IPS DF 6.9 (cell line): ENCODE results near the gene ARL2BP.

Experiments
- DNase-seq: peaks from one replicate; pipeline ENCODE4 v3.0.0-alpha.2; 2013; ENCODE audit warnings: low read depth, low spot score
- H3K27ac ChIP-seq: one replicate; pipeline ENCODE4 v1.5.1; 2013; ENCODE audit warnings: low read length, control low read depth
- H3K27me3 ChIP-seq: 2 replicates; pipeline ENCODE4 v1.6.1; 2013; ENCODE audit warnings: mild to moderate bottlenecking, low read length; ENCODE audit not compliant: control insufficient read depth, insufficient read depth
- H3K36me3 ChIP-seq: 2 replicates; pipeline ENCODE4 v1.6.1; 2013; ENCODE audit warnings: low read length; ENCODE audit not compliant: control insufficient read depth, insufficient read depth
- H3K4me1 ChIP-seq: 2 replicates; pipeline ENCODE4 v1.6.1; 2013; ENCODE audit warnings: low read length; ENCODE audit not compliant: control insufficient read depth, insufficient read depth
- H3K4me3 ChIP-seq: 2 replicates; pipeline ENCODE4 v1.5.1; 2013; ENCODE audit warnings: mild to moderate bottlenecking, low read length
- H3K9me3 ChIP-seq: 2 replicates; pipeline ENCODE4 v1.6.1; 2013; ENCODE audit warnings: low read length, inconsistent platforms; ENCODE audit not compliant: control insufficient read depth, insufficient read depth
- WGBS: extraction: QIAGEN DNeasy Blood & Tissue Kit; methylation state at CpG from one replicate; pipeline ENCODE4 v1.1.7; 2013; ENCODE audit warnings: mixed read lengths, missing lambda C conversion rate; ENCODE audit not compliant: insufficient read length, insufficient coverage; 5-methylcytosine and 5-hydroxymethylcytosine counted together

The ARL2BP gene

GRCh38 chr16:57281791-57282190, 36.7 kb downstream of the ARL2BP start:
- H3K4me1 ChIP-seq, result peaks cover 2% of the 10 kb centered on the region; the same call in 1 of the 2 replicates
- H3K9me3 ChIP-seq, result no peaks in the 10 kb centered on the region
- H3K27ac ChIP-seq, result no peak overlapping the region
- DNase-seq, result no peak
- H3K4me3 ChIP-seq, result no peak overlapping the region
- no peaks in the 10 kb centered on the region for H3K36me3 ChIP-seq
- H3K27me3 ChIP-seq, result peaks cover 13% of the 10 kb centered on the region; the same call in 1 of the 2 replicates
- WGBS, result no CpG with 5 or more reads among the region's 3 CpGs

DNA sequence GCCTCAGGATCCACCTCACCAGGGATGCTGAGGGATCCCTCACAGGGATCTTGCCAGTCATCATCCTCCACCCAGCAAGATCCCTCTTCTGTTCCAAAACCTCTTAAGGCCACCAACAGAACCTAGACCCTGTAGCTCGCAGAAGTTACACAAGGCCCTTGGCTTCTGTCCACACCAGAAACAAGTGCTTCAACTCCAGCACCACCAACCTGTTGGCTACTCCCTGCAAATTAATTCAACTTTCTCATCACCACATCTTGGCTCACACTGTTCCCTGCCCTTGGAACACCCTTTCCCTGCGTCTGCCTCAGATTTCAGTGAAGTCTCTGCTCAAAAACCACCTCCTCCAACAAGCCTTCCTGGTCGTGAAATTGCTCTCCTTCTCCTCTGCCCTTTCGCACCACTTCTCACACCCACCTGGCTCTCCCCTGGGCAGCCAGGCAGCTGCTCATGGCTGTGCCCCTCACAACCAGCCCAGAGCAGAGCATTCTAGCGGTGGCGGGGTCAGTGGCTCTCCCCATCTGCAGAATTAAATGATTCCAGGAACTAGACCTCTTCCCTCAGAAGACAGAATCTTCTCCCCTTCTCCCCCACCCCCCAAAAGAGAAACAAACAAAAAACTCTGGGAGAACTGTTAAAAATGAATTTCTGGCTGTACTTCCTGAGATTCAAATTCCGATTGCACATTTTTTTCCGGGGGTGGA, 37.6 kb downstream of the ARL2BP start:
- no peaks in the 10 kb centered on the region; the same call in 1 of the 2 replicates for H3K4me1 ChIP-seq
- DNase-seq, result no peak

DNA sequence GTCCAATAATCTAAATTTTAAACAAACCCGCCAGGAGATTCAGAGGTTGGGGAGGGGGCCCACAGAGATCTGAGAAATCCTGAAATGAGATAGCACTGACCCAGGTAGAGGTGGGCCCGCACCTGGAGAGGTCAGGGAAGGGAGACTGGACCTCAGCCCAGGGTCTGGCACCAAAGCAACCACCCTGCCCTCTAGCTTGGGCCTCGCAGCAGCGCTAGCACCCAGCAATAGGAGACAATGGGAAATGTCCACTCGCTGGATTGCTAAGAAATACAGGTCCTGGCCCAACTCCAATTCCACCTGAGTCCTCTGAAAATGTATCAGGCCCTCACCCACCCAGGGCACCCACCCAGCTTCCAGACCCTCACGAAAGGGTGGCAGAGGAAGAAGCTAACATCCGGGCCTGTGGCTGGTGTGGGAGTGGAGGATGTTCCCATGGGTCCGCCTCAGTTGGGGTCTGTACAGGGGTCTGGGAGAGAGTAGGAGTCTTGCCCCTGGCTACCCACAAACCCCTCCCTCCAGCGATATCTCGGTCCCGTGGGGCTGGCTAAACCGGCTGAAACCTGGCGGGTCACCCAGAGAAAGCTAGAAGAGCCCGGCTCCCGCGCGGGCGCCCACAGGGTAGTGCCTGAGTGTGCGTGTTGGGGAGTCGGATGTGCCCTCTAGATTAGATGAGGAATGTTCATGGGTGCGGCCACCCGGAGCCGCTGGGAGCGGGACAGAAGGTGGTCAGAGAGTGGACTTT, 38.3 kb downstream of the ARL2BP start:
- H3K9me3 ChIP-seq, result no peaks in the 10 kb centered on the region
- H3K27ac ChIP-seq, result no peak overlapping the region
- no CpG with 5 or more reads among the region's 24 CpGs for WGBS
- DNase-seq, result no peak
- H3K4me1 ChIP-seq, result no peaks in the 10 kb centered on the region; the same call in 1 of the 2 replicates
- peaks cover 13% of the 10 kb centered on the region; the same call in 1 of the 2 replicates for H3K27me3 ChIP-seq
- no peaks in the 10 kb centered on the region for H3K36me3 ChIP-seq
- H3K4me3 ChIP-seq, result peak overlapping the region; percentile 79; the same call in 1 of the 2 replicates

More for the DNA sequence above, 37.6 kb downstream of the ARL2BP start:
- no peaks in the 10 kb centered on the region for H3K9me3 ChIP-seq
- H3K4me3 ChIP-seq, result no peak overlapping the region
- no peaks in the 10 kb centered on the region for H3K36me3 ChIP-seq
- H3K27ac ChIP-seq, result no peak overlapping the region
- WGBS, result no CpG with 5 or more reads among the region's 8 CpGs
- peaks cover 13% of the 10 kb centered on the region; the same call in 1 of the 2 replicates for H3K27me3 ChIP-seq

DNA sequence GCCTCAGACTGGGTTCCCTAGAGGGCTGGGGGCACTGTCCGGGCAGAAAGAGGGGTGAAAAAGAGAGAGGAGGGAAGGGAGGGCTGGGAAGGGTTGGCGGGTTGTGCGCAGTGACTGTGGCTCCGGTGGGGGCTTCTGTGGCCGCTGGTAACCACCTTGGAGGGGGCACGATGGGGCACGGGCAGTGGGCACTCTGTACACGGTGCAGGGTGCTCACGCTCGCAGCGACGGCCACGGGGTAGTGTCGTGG, 38.8 kb downstream of the ARL2BP start:
- Histone ChIP-seq H3K27me3 (peaks cover 13% of the 10 kb centered on the region; the same call in 1 of the 2 replicates), H3K4me1 (no peaks in the 10 kb centered on the region; the same call in 1 of the 2 replicates), H3K27ac (no peak overlapping the region), H3K36me3 (no peaks in the 10 kb centered on the region), H3K9me3 (no peaks in the 10 kb centered on the region), H3K4me3 (peak overlapping the region; percentile 79; the same call in 1 of the 2 replicates)
- WGBS, result no CpG with 5 or more reads among the region's 14 CpGs
- DNase-seq, result no peak

DNA sequence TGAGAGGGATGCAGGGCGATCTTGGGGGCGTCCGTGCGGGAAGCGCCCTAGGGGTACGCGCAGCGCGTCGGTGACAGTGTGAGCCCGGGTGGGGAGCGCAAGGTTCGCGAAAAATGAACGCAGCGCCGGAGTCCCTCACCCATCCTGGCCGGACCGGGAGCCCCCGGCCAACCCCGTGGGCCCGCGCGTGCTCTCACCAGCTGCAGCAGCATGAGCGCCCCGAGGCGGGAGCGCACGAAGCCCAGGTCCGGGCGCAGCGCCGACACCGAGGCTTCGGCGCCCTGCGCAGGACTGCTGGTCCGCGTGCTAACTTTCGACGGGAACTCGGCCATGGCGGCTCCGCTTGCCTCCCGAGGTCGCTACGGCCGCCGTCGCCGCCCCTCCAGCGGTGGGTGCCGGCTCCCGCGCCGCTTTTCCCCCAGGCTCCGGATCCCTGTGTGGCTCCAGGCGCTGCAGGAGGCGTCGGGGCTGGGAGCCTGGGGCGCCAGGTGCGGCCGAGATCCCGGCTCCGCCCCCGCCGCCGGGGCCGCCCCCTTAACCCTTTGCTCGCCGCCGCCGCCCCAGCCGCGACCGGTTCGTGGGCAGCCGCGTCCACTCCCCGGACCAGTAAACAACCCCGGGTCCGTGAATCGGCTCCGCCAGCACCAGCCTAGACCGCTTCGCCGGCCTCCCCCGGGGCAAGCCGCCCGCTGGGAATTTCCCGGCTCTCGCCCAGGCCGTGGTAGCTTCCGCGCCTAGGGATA, 39.3 kb downstream of the ARL2BP start, which contains the start of gene PLLP:
TSS of gene PLLP (minus strand) at position 464 of the 743 bp plus-strand sequence. CDS start at position 332, 132 bp downstream.
- Histone ChIP-seq H3K9me3 (no peaks in the 10 kb centered on the region), H3K4me1 (no peaks in the 10 kb centered on the region; the same call in 1 of the 2 replicates), H3K4me3 (peak within 1 kb of the TSS; percentile 79), H3K27ac (no peak within 1 kb of the TSS), H3K27me3 (peaks cover 13% of the 10 kb centered on the region; the same call in 1 of the 2 replicates), H3K36me3 (no peaks in the 10 kb centered on the region)
- no CpG with 5 or more reads among the region's 95 CpGs for WGBS
- DNase-seq, result no peak

DNA sequence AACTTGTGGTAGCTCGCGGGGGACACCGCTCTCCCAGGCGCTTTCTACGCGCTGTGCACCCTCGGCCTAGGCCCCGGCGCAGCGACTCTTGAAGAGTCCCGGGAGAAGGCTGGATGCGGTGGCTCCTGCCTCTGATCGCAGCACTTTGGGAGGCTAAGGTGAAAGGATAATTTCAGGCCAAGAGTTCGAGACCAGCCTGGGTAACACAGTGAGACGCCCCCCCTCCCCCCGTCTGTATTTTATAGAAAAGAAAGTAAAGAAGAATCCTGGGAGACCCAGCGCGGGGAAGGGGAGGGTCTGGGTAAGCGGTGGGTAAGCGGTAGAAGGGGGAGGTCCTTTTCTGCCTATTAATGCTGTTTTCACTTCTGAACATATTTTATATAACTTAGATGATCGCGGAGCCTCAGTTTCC, 39.9 kb downstream of the ARL2BP start:
- no CpG with 5 or more reads among the region's 22 CpGs for WGBS
- H3K9me3 ChIP-seq, result no peaks in the 10 kb centered on the region
- no peak for DNase-seq
- no peaks in the 10 kb centered on the region; the same call in 1 of the 2 replicates for H3K4me1 ChIP-seq
- H3K27ac ChIP-seq, result no peak overlapping the region
- peak overlapping the region; percentile 79 for H3K4me3 ChIP-seq
- peaks cover 13% of the 10 kb centered on the region; the same call in 1 of the 2 replicates for H3K27me3 ChIP-seq
- H3K36me3 ChIP-seq, result no peaks in the 10 kb centered on the region

- no CpG with 5 or more reads among the region's 5 CpGs for WGBS
- H3K4me1 ChIP-seq, result no peaks in the 10 kb centered on the region; the same call in 1 of the 2 replicates
- no peaks in the 10 kb centered on the region for H3K36me3 ChIP-seq
- no peaks in the 10 kb centered on the region for H3K9me3 ChIP-seq
- no peak for DNase-seq
- H3K27ac ChIP-seq, result no peak overlapping the region
- peaks cover 13% of the 10 kb centered on the region; the same call in 1 of the 2 replicates for H3K27me3 ChIP-seq
- H3K4me3 ChIP-seq, result peak overlapping the region; percentile 79; the same call in 1 of the 2 replicates
Measured at GRCh38 chr16:57285379-57285778, 40.3 kb downstream of the ARL2BP start.

DNA sequence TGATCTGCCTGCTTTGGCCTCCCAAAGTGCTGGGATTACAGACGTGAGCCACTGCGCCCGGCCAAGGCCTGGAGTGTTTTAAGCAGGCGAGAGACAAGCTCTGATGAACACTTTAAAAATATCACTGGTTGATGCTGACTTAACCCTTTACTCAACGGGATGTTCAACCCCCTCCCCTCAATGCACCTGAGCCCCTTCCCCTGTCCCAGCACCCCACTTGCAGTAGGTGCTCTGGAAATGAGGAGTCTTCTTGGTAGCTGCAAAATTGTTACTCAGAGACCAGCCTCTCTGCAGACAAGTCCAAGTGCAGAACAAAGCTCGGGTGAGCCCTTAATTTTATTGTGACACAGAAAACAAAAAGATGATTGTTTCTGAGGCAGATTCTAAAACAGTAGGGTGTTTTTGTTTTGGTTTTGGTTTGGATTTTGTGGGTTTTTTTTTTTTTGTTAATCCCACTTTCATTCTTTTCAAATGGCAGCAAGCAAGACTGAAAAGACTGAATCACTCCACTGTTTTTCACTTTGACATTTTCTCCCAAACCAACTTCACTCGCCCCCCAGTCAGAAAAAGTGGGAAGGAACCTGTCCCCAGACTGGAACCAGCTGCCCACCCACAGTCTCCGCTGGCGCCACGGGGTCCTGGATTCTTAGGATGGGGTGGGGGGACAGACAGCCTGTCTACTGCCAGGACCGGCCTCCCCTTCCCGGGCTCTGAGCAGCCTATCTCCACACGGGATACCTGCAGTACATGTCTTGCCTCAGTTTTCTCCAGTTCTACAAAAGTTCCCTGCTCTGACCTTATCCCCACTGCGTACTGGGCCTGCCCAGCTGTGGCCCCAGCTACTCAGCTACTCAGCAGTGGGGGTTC, 44.6 kb downstream of the ARL2BP start:
- H3K27ac ChIP-seq, result no peak overlapping the region
- H3K9me3 ChIP-seq, result no peaks in the 10 kb centered on the region
- no peak overlapping the region for H3K4me3 ChIP-seq
- no peaks in the 10 kb centered on the region for H3K4me1 ChIP-seq
- H3K27me3 ChIP-seq, result no peaks in the 10 kb centered on the region
- no peak for DNase-seq
- H3K36me3 ChIP-seq, result no peaks in the 10 kb centered on the region
- no CpG with 5 or more reads among the region's 14 CpGs for WGBS

DNA sequence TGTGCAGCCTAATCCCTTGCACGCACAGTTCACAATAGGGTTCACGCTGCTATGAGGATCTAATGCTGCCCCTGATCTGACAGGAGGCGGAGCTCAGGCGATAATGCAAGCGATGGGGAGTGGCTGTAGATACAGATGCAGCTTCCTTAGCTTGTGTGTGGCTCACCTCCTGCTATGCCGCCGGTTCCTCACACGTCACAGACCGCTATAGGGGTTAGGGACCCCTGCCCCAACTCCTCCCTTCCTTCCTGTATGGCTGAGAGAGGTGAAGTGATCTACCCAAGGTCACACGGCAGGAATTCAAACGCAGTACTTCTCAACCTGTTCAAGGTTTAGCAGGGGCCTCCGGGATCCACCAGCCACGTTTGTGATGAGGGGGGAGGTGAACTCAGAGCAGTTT, 52.8 kb downstream of the ARL2BP start:
- Histone ChIP-seq H3K36me3 (no peaks in the 10 kb centered on the region), H3K4me1 (peaks cover 2% of the 10 kb centered on the region; the same call in 1 of the 2 replicates), H3K9me3 (no peaks in the 10 kb centered on the region), H3K27me3 (no peaks in the 10 kb centered on the region), H3K4me3 (no peak overlapping the region), H3K27ac (no peak overlapping the region)
- no peak for DNase-seq
- WGBS, result no CpG with 5 or more reads among the region's 13 CpGs
